ENCODE measurements around the gene FGD5.

- TF ChIP-seq POLR2A (IDR thresholded peaks at IDR 0.05) = no peak
- TF ChIP-seq POLR2AphosphoS5 (IDR thresholded peaks at IDR 0.05; ENCODE audit: insufficient read depth in 1 of 2, low read depth in 1 of 2) = no peak
- TF ChIP-seq CTCF (IDR thresholded peaks at IDR 0.05) = no peak
These were observed 82.4 kb downstream of the FGD5 start for GRCh38 chr3:14900881-14901873.

All from vagina (tissue), 2 donors.